COR-L47 (cell line): ENCODE measurements around the gene MPND.

Experiments used
- DNase-seq: peaks from one replicate; lab custom pipeline; 2025; lab: John Stamatoyannopoulos, UW

MPND gene

GRCh38 chr19:4343370-4344307 lies at the start of gene MPND:
MPND (plus strand) TSS chr19:4343562; CDS start chr19:4343594, 32 bp downstream.
- peak; percentile 82 for DNase-seq

GRCh38 chr19:4294389-4294788 lies 49.0 kb upstream of the MPND start:
- no peak for DNase-seq

GRCh38 chr19:4295972-4296771 lies 47.2 kb upstream of the MPND start:
- peak; percentile 93 for DNase-seq

- no peak for DNase-seq
Measured at GRCh38 chr19:4297901-4298809, 45.2 kb upstream of the MPND start.

- DNase-seq: no peak
Measured at GRCh38 chr19:4298810-4299550, 44.4 kb upstream of the MPND start.

GRCh38 chr19:4300589-4300988 lies 42.8 kb upstream of the MPND start:
- DNase-seq: no peak

GRCh38 chr19:4301590-4302242 lies 41.6 kb upstream of the MPND start:
- DNase-seq: no peak

- no peak for DNase-seq
Measured at GRCh38 chr19:4302243-4302640, 41.1 kb upstream of the MPND start, which contains the start of gene TMIGD2. TMIGD2 (minus strand) TSS chr19:4302389; CDS start chr19:4302385, 4 bp downstream.

GRCh38 chr19:4303819-4304537 lies 39.4 kb upstream of the MPND start:
- no peak for DNase-seq

- peak; percentile 60 for DNase-seq
Measured at GRCh38 chr19:4304538-4305256, 38.7 kb upstream of the MPND start, which contains the start of gene FSD1. FSD1 (plus strand) TSS chr19:4304598; CDS start chr19:4304747, 149 bp downstream.

- no peak for DNase-seq
Measured at GRCh38 chr19:4305257-4305612, 38.1 kb upstream of the MPND start.

- DNase-seq: no peak
Measured at GRCh38 chr19:4305659-4306058, 37.7 kb upstream of the MPND start.

- DNase-seq: no peak
Measured at GRCh38 chr19:4310247-4311121, 32.9 kb upstream of the MPND start.

- no peak for DNase-seq
Measured at GRCh38 chr19:4313847-4314490, 29.4 kb upstream of the MPND start.

- no peak for DNase-seq
Measured at GRCh38 chr19:4316956-4317355, 26.4 kb upstream of the MPND start.

- DNase-seq: no peak
Measured at GRCh38 chr19:4318460-4318859, 24.9 kb upstream of the MPND start.

- no peak for DNase-seq
Measured at GRCh38 chr19:4319067-4319718, 24.2 kb upstream of the MPND start.
